ENCODE results near the gene BMP8A.
"Not testable (repeated sequence)": the region's sequence is repeated elsewhere in the genome, so short reads cannot be mapped to it uniquely, and the experiment has no call there.

DNA sequence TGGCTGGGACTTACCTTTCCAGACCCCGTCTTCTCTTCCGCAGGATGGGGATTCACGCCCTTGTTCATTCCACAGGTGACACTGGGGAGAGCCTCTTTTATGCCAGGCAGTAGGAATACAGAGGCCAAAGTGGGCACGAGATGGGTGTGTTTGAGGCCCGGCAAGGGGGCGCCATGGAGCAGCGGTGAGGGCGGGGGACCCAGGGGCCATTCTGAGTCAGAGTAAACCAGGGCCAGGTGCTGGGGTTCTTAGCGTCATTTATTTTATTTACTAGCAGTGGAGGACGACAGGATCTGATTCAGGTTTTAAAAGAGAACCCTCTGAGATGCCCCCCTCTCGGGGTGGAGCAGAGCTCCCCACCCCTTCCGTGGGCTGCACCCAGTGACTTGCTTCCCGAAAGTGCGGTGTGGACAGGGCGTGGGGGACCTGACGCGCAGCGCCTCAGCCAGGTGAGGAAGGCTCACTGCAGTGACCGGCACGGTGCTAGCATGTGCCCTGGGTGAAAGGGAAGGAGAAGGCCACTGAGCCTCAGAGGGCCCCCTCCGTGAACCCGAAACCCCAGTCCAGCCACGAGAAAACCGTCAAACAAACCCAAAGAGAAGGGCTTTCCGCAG is 20.9 kb downstream of the BMP8A start:
- TF ChIP-seq, protein P1, sequence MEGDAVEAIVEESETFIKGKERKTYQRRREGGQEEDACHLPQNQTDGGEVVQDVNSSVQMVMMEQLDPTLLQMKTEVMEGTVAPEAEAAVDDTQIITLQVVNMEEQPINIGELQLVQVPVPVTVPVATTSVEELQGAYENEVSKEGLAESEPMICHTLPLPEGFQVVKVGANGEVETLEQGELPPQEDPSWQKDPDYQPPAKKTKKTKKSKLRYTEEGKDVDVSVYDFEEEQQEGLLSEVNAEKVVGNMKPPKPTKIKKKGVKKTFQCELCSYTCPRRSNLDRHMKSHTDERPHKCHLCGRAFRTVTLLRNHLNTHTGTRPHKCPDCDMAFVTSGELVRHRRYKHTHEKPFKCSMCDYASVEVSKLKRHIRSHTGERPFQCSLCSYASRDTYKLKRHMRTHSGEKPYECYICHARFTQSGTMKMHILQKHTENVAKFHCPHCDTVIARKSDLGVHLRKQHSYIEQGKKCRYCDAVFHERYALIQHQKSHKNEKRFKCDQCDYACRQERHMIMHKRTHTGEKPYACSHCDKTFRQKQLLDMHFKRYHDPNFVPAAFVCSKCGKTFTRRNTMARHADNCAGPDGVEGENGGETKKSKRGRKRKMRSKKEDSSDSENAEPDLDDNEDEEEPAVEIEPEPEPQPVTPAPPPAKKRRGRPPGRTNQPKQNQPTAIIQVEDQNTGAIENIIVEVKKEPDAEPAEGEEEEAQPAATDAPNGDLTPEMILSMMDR (IDR thresholded peaks at IDR 0.05), result not testable (repeated sequence)
- not testable (repeated sequence) for TF ChIP-seq POLR2A (IDR thresholded peaks at IDR 0.05); POLR2AphosphoS5 (IDR thresholded peaks at IDR 0.05; ENCODE audit: insufficient read depth in 1 of 2, low read depth in 1 of 2)
